DMS 273 (cell line): ENCODE results near the gene ZNF385A.

Experiments used
- DNase-seq: peaks from one replicate; lab custom pipeline; 2025; ENCODE audit not compliant: unreplicated experiment; lab: John Stamatoyannopoulos, UW

Gene ZNF385A

DNA sequence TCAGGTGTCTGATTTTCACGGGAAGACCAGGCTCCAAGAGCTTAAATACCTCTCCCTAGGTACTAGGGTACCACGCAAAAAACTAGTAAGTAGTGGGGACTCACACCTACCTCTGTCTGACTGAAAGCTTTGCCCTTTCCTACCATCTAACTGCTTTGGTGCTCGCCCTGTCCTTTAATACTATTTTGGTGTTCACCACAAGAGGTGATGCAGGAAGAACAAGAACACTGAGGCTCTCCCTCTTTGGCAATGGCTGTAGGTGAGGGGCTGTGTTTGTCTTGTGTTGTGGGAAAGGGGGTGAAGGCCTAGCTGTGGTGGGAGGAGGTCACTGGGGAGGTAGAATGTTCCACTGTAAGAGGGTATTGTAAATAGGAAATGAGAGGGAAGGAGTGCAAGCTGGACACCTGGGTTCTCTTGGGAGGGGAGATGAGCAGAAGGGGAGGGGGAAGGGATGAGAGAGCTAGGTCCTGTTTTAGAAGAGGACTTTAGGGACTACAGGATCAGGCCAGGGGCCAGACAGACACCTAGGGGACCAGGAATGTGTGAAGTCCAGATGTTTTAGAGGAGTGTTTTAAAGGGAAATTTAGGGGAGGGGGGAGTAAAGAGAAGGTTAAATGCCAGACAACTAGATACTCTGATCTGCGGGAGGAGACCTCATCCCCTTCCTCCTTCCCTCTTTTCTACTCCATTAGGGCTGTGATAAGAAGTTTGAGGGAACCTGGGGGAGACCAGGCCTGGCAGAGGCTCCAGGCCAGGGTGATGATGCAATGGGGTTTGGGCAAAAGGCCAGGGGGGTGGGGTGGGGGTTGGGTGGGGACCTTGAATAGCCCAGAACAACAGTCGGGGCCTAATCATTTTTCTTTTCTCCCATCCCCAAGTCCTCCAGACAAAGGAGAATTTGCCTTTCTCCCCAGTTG is 32.4 kb upstream of the ZNF385A start:
- no peak for DNase-seq

GRCh38 chr12:54415221-54415929 is 30.8 kb upstream of the ZNF385A start:
- no peak for DNase-seq

- DNase-seq = no peak
Measured at GRCh38 chr12:54413284-54414190, 29.0 kb upstream of the ZNF385A start.

DNA sequence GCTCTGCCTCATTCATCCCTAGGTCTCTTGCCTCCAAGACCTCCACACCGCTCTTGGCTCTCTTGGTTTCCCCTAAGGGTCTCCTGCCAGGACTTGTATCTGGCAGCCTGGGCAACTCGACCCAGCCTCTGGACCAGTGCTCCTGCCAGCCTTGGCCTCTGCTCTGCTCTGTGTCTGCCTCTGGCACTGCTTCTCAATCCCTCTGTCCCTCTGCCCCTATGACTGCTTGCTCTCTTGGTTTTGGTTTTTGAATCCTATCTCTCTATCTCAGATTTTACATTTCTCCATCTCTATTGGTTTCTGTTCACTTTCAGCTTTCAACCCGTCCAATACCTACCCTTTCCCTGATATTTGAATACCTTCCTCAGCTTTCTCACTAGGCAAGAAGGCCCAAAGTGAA is 28.3 kb upstream of the ZNF385A start:
- DNase-seq = no peak

GRCh38 chr12:54412348-54412747 is 27.8 kb upstream of the ZNF385A start:
- DNase-seq = no peak

DNA sequence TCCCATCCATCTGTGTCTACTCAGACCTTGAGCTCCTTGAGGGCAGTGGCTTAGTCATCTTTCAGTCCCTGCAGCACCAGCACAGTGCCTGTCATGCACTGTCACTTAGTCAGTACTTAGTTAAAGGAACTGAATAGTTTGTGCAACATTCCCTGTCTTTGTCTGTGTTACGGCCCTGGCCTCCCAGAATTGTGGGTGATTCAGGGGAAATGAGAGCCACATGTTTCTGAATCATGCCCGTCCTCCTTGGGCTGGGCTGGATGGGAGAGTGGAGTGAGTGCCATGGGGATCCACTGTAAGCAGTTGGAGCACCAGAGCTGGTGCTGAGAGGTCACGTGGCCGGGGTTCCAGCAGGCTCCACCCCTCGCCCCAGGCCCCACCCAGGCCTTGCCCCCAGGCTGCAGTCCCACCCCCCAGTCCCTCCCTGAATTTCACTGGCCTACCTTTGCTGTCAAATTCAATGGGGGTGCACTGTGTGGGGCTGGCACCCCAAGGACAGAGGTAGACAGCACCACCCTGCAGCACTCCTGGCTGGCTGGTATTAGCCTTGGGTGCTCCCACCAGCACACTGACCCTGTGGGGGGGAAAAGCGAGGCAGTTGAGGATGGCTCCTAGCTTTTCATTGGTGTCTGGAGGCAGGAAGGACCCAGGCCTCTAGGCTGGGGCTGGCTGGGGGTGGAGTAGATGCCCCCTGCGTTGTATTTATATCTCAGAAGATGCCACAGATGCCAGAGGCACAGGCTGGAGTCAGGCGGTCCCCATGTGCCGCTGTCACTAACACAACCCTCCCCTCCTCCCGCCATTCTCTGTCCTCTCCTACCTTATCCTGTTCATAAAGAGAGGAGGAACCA is 27.1 kb upstream of the ZNF385A start:
- no peak for DNase-seq

DNA sequence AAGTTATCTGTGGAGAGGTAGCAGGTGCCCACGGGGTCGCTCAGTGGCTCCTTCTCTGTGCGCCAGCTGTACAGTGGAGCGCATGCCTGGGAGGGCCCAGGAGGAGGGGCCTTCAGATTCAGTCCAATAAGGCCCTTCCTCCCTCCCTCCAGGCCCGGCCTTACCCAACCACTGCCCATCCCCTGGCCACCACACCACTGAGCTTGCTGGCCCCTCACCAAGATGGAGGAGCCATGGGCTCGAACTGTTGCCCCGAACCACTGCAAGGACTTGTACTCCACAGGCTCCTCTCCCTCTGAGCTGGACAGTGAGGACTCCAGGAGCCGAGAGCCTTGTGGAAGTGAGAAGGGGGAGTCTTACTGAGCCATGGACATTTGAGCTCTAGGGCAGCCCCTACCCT is 24.7 kb upstream of the ZNF385A start:
- DNase-seq = no peak

DNA sequence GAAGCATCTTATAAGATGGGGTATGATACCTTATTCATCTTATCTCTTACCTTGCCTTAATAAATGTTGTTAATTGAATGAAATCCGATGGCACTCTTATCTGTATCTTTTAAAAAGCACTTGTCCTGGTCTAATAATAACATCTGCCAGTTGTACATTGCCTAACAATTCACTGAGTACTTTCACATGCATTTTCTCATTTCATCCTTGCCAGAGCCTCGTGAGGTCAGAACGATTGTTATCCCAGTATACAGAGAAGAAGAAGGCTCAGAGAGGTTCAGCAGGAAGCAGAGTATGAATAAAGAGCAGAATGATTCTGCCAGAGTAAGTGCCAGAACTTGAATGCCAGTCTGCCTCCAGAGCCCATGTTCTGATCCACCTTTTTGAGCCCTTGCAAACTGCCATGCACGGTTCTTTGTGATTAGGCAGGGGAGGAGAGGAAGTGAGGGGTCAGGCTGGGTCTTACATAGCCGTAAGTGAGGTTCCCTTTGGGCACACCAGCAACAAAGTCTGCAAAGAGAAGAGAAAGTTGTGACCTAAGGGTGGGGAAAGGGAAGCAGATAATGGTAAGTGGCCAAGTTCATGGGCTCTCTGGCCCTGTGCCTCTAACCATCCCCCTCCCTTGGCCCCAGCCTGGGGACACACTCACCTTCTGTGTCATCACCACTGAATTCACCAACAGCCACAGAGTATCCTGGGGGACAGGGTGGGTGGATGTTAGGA is 22.8 kb upstream of the ZNF385A start:
- DNase-seq = no peak

DNA sequence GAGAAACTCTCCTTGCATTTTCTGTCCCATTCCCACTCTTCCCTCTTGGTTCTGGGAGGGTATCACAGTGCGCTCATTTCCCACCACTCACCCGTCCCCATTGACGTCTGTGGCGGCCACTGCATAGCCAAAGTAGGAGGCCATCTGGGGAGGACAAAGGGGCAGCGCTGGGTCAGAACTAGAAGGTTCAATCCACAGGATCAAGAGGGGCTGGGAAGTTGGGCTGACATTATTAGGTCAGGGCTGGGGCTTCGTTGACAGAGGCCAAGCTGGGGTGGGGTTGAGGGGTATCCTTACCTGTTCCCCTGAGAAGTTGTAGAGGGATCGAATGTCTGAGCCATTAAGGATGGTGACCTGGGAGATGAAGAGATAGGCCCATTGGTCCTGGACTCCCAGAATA is 21.0 kb upstream of the ZNF385A start:
- no peak for DNase-seq

- DNase-seq = no peak
Measured at GRCh38 chr12:54405106-54405505, 20.6 kb upstream of the ZNF385A start.

DNA sequence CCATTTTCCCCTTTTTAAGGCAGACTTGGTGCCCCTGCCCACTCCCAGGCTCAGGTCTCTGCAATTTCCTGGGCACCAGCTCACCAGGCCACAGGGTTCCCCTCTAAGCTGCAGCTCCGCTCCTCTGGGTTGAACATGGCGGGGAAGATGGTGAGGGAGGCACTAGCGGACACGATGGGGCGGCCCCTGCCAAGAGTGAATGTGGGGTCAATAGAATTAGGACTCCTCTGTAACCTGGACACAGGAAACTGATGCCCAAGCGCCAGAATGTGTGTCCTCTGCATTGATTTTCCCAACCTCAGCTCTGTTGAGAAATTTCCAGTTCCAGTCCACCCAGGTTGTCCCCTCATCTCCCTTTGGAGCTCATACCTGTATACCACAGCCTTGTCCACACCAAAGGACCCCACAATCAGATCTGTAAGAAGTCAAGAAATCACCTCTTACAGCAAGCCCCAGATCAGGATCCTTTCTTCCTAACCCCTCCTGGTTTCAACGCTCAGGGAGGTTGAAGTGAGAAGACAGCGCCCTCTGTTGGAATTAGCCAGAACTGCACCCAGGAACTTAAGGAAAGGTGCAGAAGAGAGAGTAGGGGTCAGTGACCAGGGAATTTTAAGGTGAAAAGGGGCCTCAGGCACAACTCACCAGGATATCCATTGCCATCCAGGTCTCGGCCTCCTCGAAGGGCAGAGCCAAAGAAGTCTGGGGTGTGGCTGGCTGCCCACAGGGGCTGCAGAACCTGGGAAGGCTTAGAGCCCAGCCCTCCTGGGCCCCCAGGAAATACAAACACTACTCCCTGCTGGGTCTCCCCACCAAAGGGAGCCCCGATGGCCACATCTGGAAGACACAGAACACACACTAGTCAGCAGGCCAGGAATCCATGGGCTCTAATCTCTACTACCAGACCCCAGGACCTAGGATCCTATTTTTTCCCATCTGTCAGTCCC is 19.8 kb upstream of the ZNF385A start:
- peak; percentile 72 for DNase-seq

DNA sequence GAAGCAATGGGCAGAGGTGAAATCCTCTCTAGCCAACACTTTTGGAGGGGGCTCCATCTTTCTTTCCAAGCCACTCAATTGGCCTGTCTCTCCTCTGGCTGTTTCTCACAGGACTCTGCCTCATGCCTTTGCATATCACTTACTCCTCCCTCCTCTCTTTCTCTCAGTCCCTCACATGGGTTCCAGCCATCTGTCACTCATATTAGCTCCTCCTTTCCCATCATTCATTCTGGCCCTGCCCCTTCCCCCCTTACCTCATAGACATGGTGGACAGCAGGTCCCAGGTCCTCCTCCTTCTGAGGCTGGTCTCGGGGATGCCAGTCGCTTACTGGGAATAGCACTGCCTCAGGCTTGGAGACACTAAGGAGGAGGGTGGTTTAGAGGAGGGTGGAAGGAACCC is 16.6 kb upstream of the ZNF385A start:
- DNase-seq = no peak

DNA sequence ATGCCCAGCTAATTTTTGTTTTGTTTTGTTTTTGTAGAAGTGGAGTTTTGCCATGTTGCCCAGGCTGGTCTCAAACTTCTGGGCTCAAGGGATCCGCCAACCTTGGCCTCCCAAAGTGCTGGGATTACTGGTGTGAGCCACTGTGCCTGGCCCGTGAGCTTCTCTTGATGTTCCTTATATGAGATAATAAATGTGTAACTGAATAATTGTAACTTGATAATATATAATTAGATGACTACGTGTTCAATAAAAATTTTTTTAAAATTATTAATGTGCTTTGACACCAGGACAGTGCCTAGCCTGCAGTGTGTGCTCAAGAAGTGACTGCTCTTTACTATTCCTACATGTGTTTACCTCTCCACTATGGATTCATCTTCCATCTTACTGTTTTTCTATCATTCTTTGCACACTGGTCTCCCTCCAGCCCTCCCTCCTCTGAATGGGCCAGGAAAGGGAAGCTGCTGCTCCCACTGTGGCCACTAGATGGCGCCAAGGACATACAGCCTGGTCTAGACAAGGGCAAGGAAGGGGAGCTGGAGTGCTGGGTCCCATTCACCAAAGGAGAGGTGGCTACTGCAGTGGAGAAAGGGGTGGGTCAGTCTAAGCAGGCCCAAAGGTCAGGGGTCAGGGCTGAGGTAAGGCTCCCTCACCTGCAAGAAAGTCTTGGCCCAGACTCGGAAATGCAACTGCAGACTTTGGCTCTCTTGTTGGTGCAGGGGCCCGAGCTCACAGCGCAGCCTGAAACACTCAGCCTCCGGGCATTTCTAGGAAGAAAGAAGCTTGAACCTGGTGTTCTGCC is 14.7 kb upstream of the ZNF385A start:
- peak; percentile 81 for DNase-seq

GRCh38 chr12:54398218-54398617 is 13.7 kb upstream of the ZNF385A start:
- no peak for DNase-seq

DNA sequence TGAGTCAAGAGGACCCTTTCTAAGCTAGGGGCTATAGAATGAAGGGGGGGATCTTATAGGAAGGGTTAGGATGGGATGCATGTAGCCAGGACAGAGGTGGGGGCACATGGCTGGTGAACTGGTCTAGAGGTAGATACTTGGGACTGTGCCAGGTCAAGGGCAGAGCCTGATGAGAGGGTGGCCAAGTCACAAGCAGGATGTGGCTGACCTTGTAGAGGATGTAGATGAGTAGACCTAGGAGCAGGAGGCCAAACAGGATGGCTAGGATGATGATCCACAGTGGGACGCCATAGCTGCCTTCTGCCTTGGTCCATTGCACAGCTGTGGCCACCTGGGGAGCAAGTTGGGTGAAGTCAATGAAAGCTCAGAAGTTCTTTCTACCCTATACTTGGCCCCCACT is 12.6 kb upstream of the ZNF385A start:
- no peak for DNase-seq

GRCh38 chr12:54395545-54395944 is 11.0 kb upstream of the ZNF385A start:
- DNase-seq = no peak

DNA sequence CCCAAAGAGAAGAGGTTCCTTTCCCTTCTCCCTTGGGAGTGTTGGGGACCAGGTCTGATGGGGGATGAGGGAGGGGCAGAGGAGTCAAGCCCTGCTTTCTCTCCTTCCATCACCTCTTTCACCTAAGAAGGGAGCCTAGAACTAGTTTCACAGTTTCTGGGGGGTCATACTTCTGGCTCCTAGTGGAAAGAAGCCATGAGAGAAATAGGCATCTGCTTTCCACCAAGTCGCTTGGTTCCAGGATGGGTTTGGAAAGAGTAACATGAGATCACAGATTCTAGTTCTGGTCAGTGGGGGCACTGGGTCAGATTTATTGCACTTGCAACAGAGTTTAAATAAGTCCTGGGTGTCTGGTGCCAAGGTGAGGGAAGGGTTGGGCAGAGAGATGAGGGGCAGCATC is 10.5 kb upstream of the ZNF385A start:
- DNase-seq = no peak

GRCh38 chr12:54394281-54394719 is 9.8 kb upstream of the ZNF385A start:
- peak; percentile 85 for DNase-seq
